SK-N-SH treated with all-trans-retinoic acid at 6 μM for 48 hours (cell line): Measurements from ENCODE around the gene NAA11.

ENCODE experiments used
- ATAC-seq: fragments of 200-7000 bp; cut with Tn5 transposase; 3 replicates; pipeline ENCODE4 v1.9.1; 2020; ENCODE audit warnings: mild to moderate bottlenecking, moderate library complexity
- ARNTL ChIP-seq: fragments of 450-650 bp; formaldehyde crosslinking; IDR thresholded peaks from 2 replicates; pipeline ENCODE4 v1.5.0; 2020; ENCODE audit warnings: low read depth, mild to moderate bottlenecking, moderate library complexity, borderline replicate concordance
- BACH2 ChIP-seq: fragments of 250-450 bp; sonication (Bioruptor Pico); IDR thresholded peaks from 2 replicates; pipeline ENCODE4 v1.9.0; 2021; ENCODE audit warnings: mild to moderate bottlenecking, borderline replicate concordance
- ESRRG ChIP-seq: fragments of 250-450 bp; sonication (Bioruptor Pico); IDR thresholded peaks from 2 replicates; pipeline ENCODE4 v1.6.1; 2021; ENCODE audit warnings: mild to moderate bottlenecking
- GLIS3 ChIP-seq: fragments of 250-450 bp; sonication (Bioruptor Pico); IDR thresholded peaks from 2 replicates; pipeline ENCODE4 v1.5.0; 2020; ENCODE audit warnings: mild to moderate bottlenecking, moderate library complexity
- OSR1 ChIP-seq: fragments of 250-450 bp; sonication (Bioruptor Pico); IDR thresholded peaks from 2 replicates; pipeline ENCODE4 v1.8.0; 2022; ENCODE audit warnings: moderate library complexity, mild to moderate bottlenecking, inconsistent platforms
- PATZ1 ChIP-seq: fragments of 250-450 bp; sonication (Bioruptor Pico); IDR thresholded peaks from 2 replicates; pipeline ENCODE4 v1.8.0; 2020; ENCODE audit warnings: mild to moderate bottlenecking, moderate library complexity, borderline replicate concordance
- POU6F1 ChIP-seq: fragments of 250-450 bp; sonication (Bioruptor Pico); IDR thresholded peaks from 2 replicates; pipeline ENCODE4 v1.8.0; 2021; ENCODE audit warnings: low read depth, mild to moderate bottlenecking, moderate library complexity, borderline replicate concordance
- PPARA ChIP-seq: fragments of 250-450 bp; sonication (Bioruptor Pico); IDR thresholded peaks from 2 replicates; pipeline ENCODE4 v1.5.0; 2020; ENCODE audit warnings: mild to moderate bottlenecking, borderline replicate concordance
- RARB ChIP-seq: fragments of 250-450 bp; sonication (Bioruptor Pico); IDR thresholded peaks from 2 replicates; pipeline ENCODE4 v1.8.0; 2021; ENCODE audit warnings: mild to moderate bottlenecking, moderate library complexity
- TCF4 ChIP-seq: fragments of 250-450 bp; sonication (Bioruptor Pico); IDR thresholded peaks from 2 replicates; pipeline ENCODE4 v1.8.0; 2021; ENCODE audit warnings: mild to moderate bottlenecking, moderate library complexity, borderline replicate concordance
- TOX ChIP-seq: fragments of 250-450 bp; sonication (Bioruptor Pico); IDR thresholded peaks from 2 replicates; pipeline ENCODE4 v1.8.0; 2021; ENCODE audit warnings: mild to moderate bottlenecking, moderate library complexity, borderline replicate concordance
- TSHZ2 ChIP-seq: fragments of 250-450 bp; sonication (Bioruptor Pico); IDR thresholded peaks from 2 replicates; pipeline ENCODE4 v1.5.0; 2020; ENCODE audit warnings: mild to moderate bottlenecking, moderate library complexity
- ZC3H10 ChIP-seq: fragments of 250-450 bp; sonication (Bioruptor Pico); IDR thresholded peaks from 2 replicates; pipeline ENCODE4 v1.5.1; 2021; ENCODE audit warnings: mild to moderate bottlenecking, moderate library complexity
- ZFP3 ChIP-seq: fragments of 250-450 bp; sonication (Bioruptor Pico); IDR thresholded peaks from 2 replicates; pipeline ENCODE4 v1.5.0; 2020; ENCODE audit warnings: mild to moderate bottlenecking, moderate library complexity
- ZNF565 ChIP-seq: fragments of 450-650 bp; formaldehyde crosslinking; conservative IDR thresholded peaks from 2 replicates; pipeline ENCODE4 v1.5.0; 2020; ENCODE audit warnings: low read depth, mild to moderate bottlenecking, moderate library complexity
- ZNF8 ChIP-seq: fragments of 450-650 bp; formaldehyde crosslinking; IDR thresholded peaks from 2 replicates; pipeline ENCODE4 v1.5.0; 2020; ENCODE audit warnings: mild to moderate bottlenecking, moderate library complexity

Gene NAA11

GRCh38 chr4:79272126-79272525, 53.7 kb downstream of the NAA11 start:
- no peak for ATAC-seq
- no peak for TF ChIP-seq ZFP3 (CRISPR knock-in tag)
- no peak for TF ChIP-seq ZNF565 (CRISPR knock-in tag)
- no peak for TF ChIP-seq OSR1 (CRISPR knock-in tag)

- ATAC-seq: no peak
- TF ChIP-seq BACH2 (CRISPR knock-in tag): no peak
- TF ChIP-seq ZNF8: no peak
- TF ChIP-seq ARNTL (CRISPR knock-in tag): no peak
- TF ChIP-seq OSR1 (CRISPR knock-in tag): no peak
- TF ChIP-seq ZC3H10 (CRISPR knock-in tag): no peak
- TF ChIP-seq PPARA: no peak
- no peak for TF ChIP-seq TSHZ2 (CRISPR knock-in tag)
- no peak for TF ChIP-seq TCF4
- TF ChIP-seq RARB (CRISPR knock-in tag): no peak
- TF ChIP-seq GLIS3 (CRISPR knock-in tag): no peak
- no peak for TF ChIP-seq POU6F1 (CRISPR knock-in tag)
- no peak for TF ChIP-seq PATZ1
- no peak for TF ChIP-seq TOX
- no peak for TF ChIP-seq ESRRG (CRISPR knock-in tag)
- TF ChIP-seq ZFP3 (CRISPR knock-in tag): no peak
- no peak for TF ChIP-seq ZNF565 (CRISPR knock-in tag)
These were observed 58.2 kb downstream of the NAA11 start for GRCh38 chr4:79267671-79268070.
